Neural cell (in vitro differentiated cells): Measurements from ENCODE around the gene ANGPTL2. TPM values are rescaled to one million over a fixed set of nuclear protein-coding genes. Genes with fewer than 3 reads are reported as not detected.

Experiments
- H2AFZ ChIP-seq: fragments of 200-600, 300-800 bp; sonication (generic), shearing (Covaris generic); 2 replicates; pipeline ENCODE4 v1.6.0; 2014; ENCODE audit warnings: low read depth, mild to moderate bottlenecking, antibody characterized with exemption, low read length, moderate library complexity
- H3F3A ChIP-seq: fragments of 200-600 bp; shearing (Covaris generic); 2 replicates; pipeline ENCODE4 v1.6.1; 2016; ENCODE audit warnings: mild to moderate bottlenecking, moderate library complexity, mixed read lengths, antibody characterized with exemption, low read length; ENCODE audit not compliant: insufficient read depth, poor library complexity, severe bottlenecking
- H3K27ac ChIP-seq: fragments of 200-600, 300-800 bp; sonication (generic), shearing (Covaris generic); 2 replicates; pipeline ENCODE4 v1.5.1; 2014; ENCODE audit warnings: mild to moderate bottlenecking, low read length, moderate library complexity
- H3K27me3 ChIP-seq: fragments of 300-800, 200-600 bp; sonication (generic), shearing (Covaris generic); 2 replicates; pipeline ENCODE4 v1.6.0; 2014; ENCODE audit warnings: mild to moderate bottlenecking, low read depth, low read length, moderate library complexity; ENCODE audit not compliant: insufficient read depth
- H3K36me3 ChIP-seq: fragments of 300-800, 200-600 bp; sonication (generic), shearing (Covaris generic); 2 replicates; pipeline ENCODE4 v1.5.1; 2014; ENCODE audit warnings: mild to moderate bottlenecking, antibody characterized with exemption, low read length, moderate library complexity; ENCODE audit not compliant: insufficient read depth
- H3K4me2 ChIP-seq: fragments of 300-800, 200-600 bp; sonication (generic), shearing (Covaris generic); 2 replicates; pipeline ENCODE4 v1.6.0; 2014; ENCODE audit warnings: mild to moderate bottlenecking, low read length
- H3K4me3 ChIP-seq: fragments of 300-800, 200-600 bp; sonication (generic), shearing (Covaris generic); 2 replicates; pipeline ENCODE4 v1.5.1; 2014; ENCODE audit warnings: mild to moderate bottlenecking, low read length, moderate library complexity
- H3K79me2 ChIP-seq: fragments of 200-600 bp; shearing (Covaris generic); replicated peaks from 2 replicates; pipeline ENCODE4 v1.6.0; 2014; ENCODE audit warnings: mild to moderate bottlenecking, low read length, moderate library complexity; ENCODE audit not compliant: insufficient read depth
- H3K9ac ChIP-seq: fragments of 300-800, 200-600 bp; sonication (generic), shearing (Covaris generic); 2 replicates; pipeline ENCODE4 v1.6.1; 2016; ENCODE audit warnings: mild to moderate bottlenecking, low read length, mixed read lengths
- H3K9me2 ChIP-seq: fragments of 200-600 bp; shearing (Covaris generic); 2 replicates; pipeline ENCODE4 v1.6.1; 2016; ENCODE audit warnings: mild to moderate bottlenecking, low read length, mixed read lengths; ENCODE audit not compliant: insufficient read depth
- H3K9me3 ChIP-seq: fragments of 200-600, 300-800 bp; sonication (generic), shearing (Covaris generic); 2 replicates; pipeline ENCODE4 v1.6.1; 2016; ENCODE audit warnings: mild to moderate bottlenecking, mixed run types, low read length, moderate library complexity, mixed read lengths
- H4K20me1 ChIP-seq: fragments of 200-600 bp; shearing (Covaris generic); 2 replicates; pipeline ENCODE4 v1.6.1; 2016; ENCODE audit warnings: mild to moderate bottlenecking, mixed run types; ENCODE audit not compliant: insufficient read depth
- CTCF ChIP-seq: fragments of 450-650 bp; IDR thresholded peaks from 2 replicates; pipeline ENCODE4 v1.5.1; 2014; ENCODE audit warnings: antibody characterized with exemption, mild to moderate bottlenecking, moderate library complexity; ENCODE audit not compliant: poor library complexity, severe bottlenecking
- EP300 ChIP-seq: fragments of 450-650 bp; conservative IDR thresholded peaks from 2 replicates; pipeline ENCODE4 v1.6.1; 2014; ENCODE audit warnings: antibody characterized with exemption, mild to moderate bottlenecking, moderate library complexity; ENCODE audit not compliant: poor library complexity, severe bottlenecking
- EZH2 ChIP-seq: fragments of 200-600, 300-800 bp; shearing (Covaris generic), sonication (generic); IDR thresholded peaks from 2 replicates; pipeline ENCODE4 v1.6.1; 2014; ENCODE audit warnings: antibody characterized with exemption, low read length, borderline replicate concordance, mild to moderate bottlenecking; ENCODE audit not compliant: insufficient read depth, poor library complexity, severe bottlenecking
- MXI1 ChIP-seq: fragments of 450-650 bp; conservative IDR thresholded peaks from 2 replicates; pipeline ENCODE4 v1.6.1; 2014; ENCODE audit warnings: antibody characterized with exemption, mild to moderate bottlenecking; ENCODE audit not compliant: poor library complexity, severe bottlenecking
- POLR2AphosphoS5 ChIP-seq: IDR thresholded peaks from 2 replicates; pipeline ENCODE4 v1.6.1; 2012
- RAD21 ChIP-seq: fragments of 450-650 bp; conservative IDR thresholded peaks from 2 replicates; pipeline ENCODE4 v1.6.1; 2014; ENCODE audit warnings: antibody characterized with exemption, mild to moderate bottlenecking, moderate library complexity
- REST ChIP-seq: IDR thresholded peaks from 2 replicates; pipeline ENCODE4 v1.6.1; 2012; ENCODE audit warnings: borderline replicate concordance
- SMC3 ChIP-seq: fragments of 450-650 bp; conservative IDR thresholded peaks from 2 replicates; pipeline ENCODE4 v1.6.1; 2014; ENCODE audit warnings: antibody characterized with exemption, mild to moderate bottlenecking, moderate library complexity; ENCODE audit not compliant: poor library complexity
- TAF1 ChIP-seq: IDR thresholded peaks from 2 replicates; pipeline ENCODE4 v1.6.1; 2012; ENCODE audit warnings: low read depth
- polyA plus RNA-seq: library from polyadenylated mRNA; depleted of rRNA; stranded (reverse); fragments of >200 nt; gene quantifications from 2 replicates; pipeline ENCODE4 v1.2.3, GENCODE V29; 2014

ANGPTL2 gene
- polyA plus RNA-seq, 1 donor from 2014 or later: not detected

- Histone ChIP-seq H3K9me2 (no peaks in the 10 kb centered on the region), H3K36me3 (no peaks in the 10 kb centered on the region), H4K20me1 (no peaks in the 10 kb centered on the region), H3K9me3 (no peaks in the 10 kb centered on the region), H3K27ac (no peak overlapping the region), H3K4me2 (no peak overlapping the region), H3K27me3 (no peaks in the 10 kb centered on the region), H2AFZ (no peak overlapping the region), H3K4me3 (no peak overlapping the region), H3F3A (no peaks in the 10 kb centered on the region), H3K79me2 (no peaks in the 10 kb centered on the region), H3K9ac (no peak overlapping the region)
- no peak for TF ChIP-seq CTCF
- TF ChIP-seq POLR2AphosphoS5: no peak
- TF ChIP-seq TAF1: no peak
- no peak for TF ChIP-seq REST
- TF ChIP-seq MXI1: no peak
- TF ChIP-seq RAD21: no peak
- no peak for TF ChIP-seq EP300
- no peak for TF ChIP-seq SMC3
- no peak for TF ChIP-seq EZH2
Measured at GRCh38 chr9:127143920-127144465, 21.6 kb upstream of the ANGPTL2 start.

- no peak overlapping the region for H3K9ac ChIP-seq
- H3K4me3 ChIP-seq: no peak overlapping the region
- no peak overlapping the region for H2AFZ ChIP-seq
- no peaks in the 10 kb centered on the region for H3K9me2 ChIP-seq
- no peak overlapping the region for H3K4me2 ChIP-seq
- H3K9me3 ChIP-seq: no peaks in the 10 kb centered on the region
- H3K27me3 ChIP-seq: no peaks in the 10 kb centered on the region
- H3K79me2 ChIP-seq: no peaks in the 10 kb centered on the region
- TF ChIP-seq POLR2AphosphoS5: no peak
- no peak for TF ChIP-seq EZH2
- TF ChIP-seq EP300: no peak
- TF ChIP-seq CTCF: no peak
- TF ChIP-seq SMC3: no peak
- no peak for TF ChIP-seq TAF1
- no peak for TF ChIP-seq RAD21
- no peaks in the 10 kb centered on the region for H4K20me1 ChIP-seq
- no peaks in the 10 kb centered on the region for H3F3A ChIP-seq
- no peak overlapping the region for H3K27ac ChIP-seq
- no peaks in the 10 kb centered on the region for H3K36me3 ChIP-seq
Measured at GRCh38 chr9:127142931-127143464, 20.6 kb upstream of the ANGPTL2 start.
